Measurements from ENCODE around the gene CCHCR1. TPM values are rescaled to one million over a fixed set of nuclear protein-coding genes. Genes with fewer than 3 reads are reported as not detected.

The CCHCR1 gene
- total RNA-seq, 1 experiment from 2014 or later = 45.5 TPM

- H2BK15ac ChIP-seq (ENCODE audit: low read depth, low read length) = no peak overlapping the region
- Mint-ChIP-seq H3K36me3 (ENCODE audit: insufficient read depth in 1 of 3, low read depth in 3 of 3) (no peaks in the 10 kb centered on the region), H3K27me3 (ENCODE audit: low read depth) (peaks cover 65% of the 10 kb centered on the region), H3K4me1 (peaks cover 50 to 58% of the 10 kb centered on the region in 2 experiments), H3K4me3 (no peak overlapping the region), H3K9me3 (no peaks in the 10 kb centered on the region; a peak in 1 of 5 replicates), H3K27ac (peak overlapping the region in 1 of 3 experiments; percentile 29; a peak in 2 of 7 replicates)
- H4K20me1 ChIP-seq (ENCODE audit: control insufficient read depth, insufficient read depth, insufficient read length) = no peaks in the 10 kb centered on the region
- no peak overlapping the region for H2AK5ac ChIP-seq (ENCODE audit: insufficient read length, low read length)
- no peaks in the 10 kb centered on the region for H3K79me2 ChIP-seq (ENCODE audit: insufficient read depth, low read length)
- H4K8ac ChIP-seq (replicated peaks; ENCODE audit: insufficient read length, low read depth, low read length) = no peak overlapping the region
- no peak overlapping the region for H2BK5ac ChIP-seq (ENCODE audit: insufficient read length, low read length)
- peaks cover 14% of the 10 kb centered on the region; the same call in 1 of the 2 replicates for H3K4me1 ChIP-seq (ENCODE audit: insufficient read depth, low read length)
- H2BK20ac ChIP-seq (ENCODE audit: low read depth, low read length, poor library complexity, severe bottlenecking) = no peak overlapping the region
- H3K18ac ChIP-seq (ENCODE audit: insufficient read length, low read depth, low read length) = no peak overlapping the region
- no peak overlapping the region for H3K27ac ChIP-seq (ENCODE audit: insufficient read length, low read depth, low read length)
- H3K23ac ChIP-seq (ENCODE audit: insufficient read length, low read depth, low read length) = no peak overlapping the region
- no peak overlapping the region for H4K91ac ChIP-seq (ENCODE audit: insufficient read length, low read depth, low read length)
- no peaks in the 10 kb centered on the region for H3K9me3 ChIP-seq (ENCODE audit: control insufficient read depth, low read depth, low read length)
- H2AFZ ChIP-seq (ENCODE audit: low read length) = no peak overlapping the region
- peak overlapping the region; percentile 36; the same call in 1 of the 2 replicates for H3K14ac ChIP-seq (ENCODE audit: insufficient read depth, low read length)
- H4K5ac ChIP-seq (ENCODE audit: insufficient read length, low read depth, low read length) = no peak overlapping the region
- H2BK120ac ChIP-seq (ENCODE audit: low read depth, low read length, poor library complexity, severe bottlenecking) = no peak overlapping the region
- H2BK12ac ChIP-seq (ENCODE audit: insufficient read length, low read depth, low read length) = no peak overlapping the region
- DNase-seq = no peak
- TF ChIP-seq CTCF (conservative IDR thresholded peaks at IDR 0.05) = no peak
- H3K56ac ChIP-seq (ENCODE audit: insufficient read length, low read depth, low read length) = no peak overlapping the region
- H3K23me2 ChIP-seq (ENCODE audit: insufficient read length, low read depth, low read length, poor library complexity, severe bottlenecking) = no peaks in the 10 kb centered on the region
- no peak overlapping the region for H3K4ac ChIP-seq (ENCODE audit: low read depth, low read length)
- H3T11ph ChIP-seq (ENCODE audit: low read length) = no peak overlapping the region
- WGBS (ENCODE audit: extremely low coverage, insufficient read length, low lambda C conversion rate) = no CpG with 5 or more reads among the region's 7 CpGs
- H3K79me1 ChIP-seq (ENCODE audit: insufficient read depth, low read depth, low read length, poor library complexity, severe bottlenecking) = no peaks in the 10 kb centered on the region
- no peaks in the 10 kb centered on the region; the same call in 1 of the 2 replicates for H3K27me3 ChIP-seq (ENCODE audit: insufficient read depth, low read length)
- H3K9ac ChIP-seq (ENCODE audit: extremely low read depth, insufficient read length, low read length) = no peak overlapping the region
- H3K4me2 ChIP-seq (ENCODE audit: insufficient read depth, insufficient read length, low read length) = no peak overlapping the region
Measured at GRCh38 chr6:31113861-31114540, 43.6 kb downstream of the CCHCR1 start.
